Psoas muscle (tissue), 8 donors: ENCODE data around the gene PACSIN2. TPM values are rescaled to one million over a fixed set of nuclear protein-coding genes. Genes with fewer than 3 reads are reported as not detected.
A peak's percentile ranks its signal among the peaks of the same experiment; 100 is the strongest.

Source experiments
- ATAC-seq, 4 donors: fragments of 200-7000 bp; cut with Tn5 transposase; one replicate each; pipeline ENCODE4 v1.9.1; 2020; ENCODE audit warnings: moderate library complexity in 3 of 4, mild to moderate bottlenecking in 2 of 4
- DNase-seq, 2 donors: peaks; one replicate each; pipeline ENCODE4 v3.0.0-alpha.2; 2020
- H3K27ac ChIP-seq: fragments of 200-600 bp; one replicate; pipeline ENCODE4 v1.8.0; 2022
- H3K27me3 ChIP-seq, 3 donors: fragments of 200-600 bp in 1 of 3; one replicate each; pipeline versions ENCODE4 v1.6.1 to v1.8.0; 2013 to 2022; ENCODE audit warnings: low read length in 2 of 3, mild to moderate bottlenecking in 2 of 3, moderate library complexity in 1 of 3; ENCODE audit not compliant: insufficient read depth in 3 of 3
- H3K36me3 ChIP-seq, 2 donors: fragments of 200-600 bp in 1 of 2; one replicate each; pipeline versions ENCODE4 v1.6.1 to v1.8.0; 2013 to 2022; ENCODE audit warnings: low read depth in 1 of 2, mild to moderate bottlenecking in 1 of 2, moderate library complexity in 1 of 2; ENCODE audit not compliant: insufficient read depth in 1 of 2
- H3K4me1 ChIP-seq: fragments of 200-600 bp; one replicate; pipeline ENCODE4 v1.8.0; 2022
- H3K4me3 ChIP-seq: fragments of 200-600 bp; one replicate; pipeline ENCODE4 v1.8.0; 2022; ENCODE audit warnings: mild to moderate bottlenecking
- H3K9me3 ChIP-seq: fragments of 200-600 bp; one replicate; pipeline ENCODE4 v1.8.0; 2022
- WGBS, 3 donors: extraction: QIAGEN DNeasy Blood & Tissue Kit; methylation state at CpG; one replicate each; pipeline versions ENCODE4 v1.1.6 to v1.1.7; 2013; 5-methylcytosine and 5-hydroxymethylcytosine counted together
- intact Hi-C, 2 donors: fragments of 100-400 bp; cut with DNase I; formaldehyde crosslinking; loops; one replicate each; pipeline versions ENCODE4 v1.11.0 to v1.14.2; 2022
- polyA plus RNA-seq, 3 donors: library from polyadenylated mRNA; stranded (reverse); fragments of 200-250 nt; gene quantifications; one replicate each; pipeline ENCODE4 v1.2.3, GENCODE V29; 2013
- total RNA-seq, 4 donors: library from RNA; stranded (reverse); fragmentation: NEBNext Ultra II Directional in 2 of 4; extraction: Animal tissue kit (Norgen Biotek cat#: 25700) in 2 of 4; gene quantifications; one replicate each; pipeline versions ENCODE4 v1.2.1 to v1.2.4, GENCODE V29; 2021 to 2023
- TF ChIP-seq, protein P1 (sequence below): fragments of 200-600 bp; IDR thresholded peaks from one replicate; pipeline ENCODE4 v1.8.0; 2022; ENCODE audit warnings: antibody characterized with exemption
- donor health status: healthy with polysubstance abuse.
- donor health status: DM: no; HTN: no; CAD: no; lungs with moderate emphysema.
- donor health status: Bipolar disorder and iron deficiency.
- donor health status: healthy.
- donor health status: DM: yes; HTN: yes; CAD: no.
- donor health status: DM: no; HTN: no; CAD: no.
- donor health status: DM: no; HTN: no; CAD: no.
- donor health status: DM: yes; HTN: yes; CAD: no.

PACSIN2 gene
- total and polyA plus RNA-seq, 7 donors: 21.0 to 52.2 (median 31.4) TPM

DNA sequence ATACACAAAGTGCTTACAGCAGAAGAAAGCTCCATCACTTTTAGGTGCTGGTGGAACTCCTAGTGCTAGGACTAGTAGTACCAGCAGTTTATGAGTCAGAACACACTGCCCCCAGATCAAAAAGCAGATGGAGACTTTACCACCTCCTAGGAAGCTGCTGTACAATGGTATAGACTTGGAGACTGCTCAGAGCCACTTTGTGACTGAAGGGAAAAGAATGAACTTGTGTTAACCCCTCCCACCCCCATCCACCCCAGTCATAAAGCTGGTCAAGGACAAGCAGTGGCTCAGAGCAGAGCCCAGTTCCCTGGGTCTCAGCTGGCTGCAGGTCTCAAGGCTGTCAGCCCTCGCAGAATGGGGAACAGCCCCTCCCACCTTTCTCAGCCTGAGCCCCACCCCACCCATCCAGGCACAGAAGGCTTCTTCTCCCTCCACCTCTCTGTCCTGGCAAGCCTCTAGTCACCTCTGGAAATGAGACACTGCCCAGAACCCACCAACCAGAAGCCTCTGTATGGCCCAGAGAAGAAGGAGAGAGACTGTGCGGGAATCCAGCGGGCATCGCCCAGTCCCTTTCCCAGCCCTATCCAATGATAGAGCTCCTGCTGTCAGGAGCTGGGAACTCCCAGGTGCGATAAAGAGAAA is 23.8 kb downstream of the PACSIN2 start:
- Histone ChIP-seq H3K4me3 (no peak overlapping the region), H3K4me1 (peaks cover 34% of the 10 kb centered on the region), H3K36me3 (no peaks in the 10 kb centered on the region), H3K27ac (no peak overlapping the region), H3K27me3 (no peaks in the 10 kb centered on the region), H3K9me3 (no peaks in the 10 kb centered on the region)
- TF ChIP-seq, protein P1, sequence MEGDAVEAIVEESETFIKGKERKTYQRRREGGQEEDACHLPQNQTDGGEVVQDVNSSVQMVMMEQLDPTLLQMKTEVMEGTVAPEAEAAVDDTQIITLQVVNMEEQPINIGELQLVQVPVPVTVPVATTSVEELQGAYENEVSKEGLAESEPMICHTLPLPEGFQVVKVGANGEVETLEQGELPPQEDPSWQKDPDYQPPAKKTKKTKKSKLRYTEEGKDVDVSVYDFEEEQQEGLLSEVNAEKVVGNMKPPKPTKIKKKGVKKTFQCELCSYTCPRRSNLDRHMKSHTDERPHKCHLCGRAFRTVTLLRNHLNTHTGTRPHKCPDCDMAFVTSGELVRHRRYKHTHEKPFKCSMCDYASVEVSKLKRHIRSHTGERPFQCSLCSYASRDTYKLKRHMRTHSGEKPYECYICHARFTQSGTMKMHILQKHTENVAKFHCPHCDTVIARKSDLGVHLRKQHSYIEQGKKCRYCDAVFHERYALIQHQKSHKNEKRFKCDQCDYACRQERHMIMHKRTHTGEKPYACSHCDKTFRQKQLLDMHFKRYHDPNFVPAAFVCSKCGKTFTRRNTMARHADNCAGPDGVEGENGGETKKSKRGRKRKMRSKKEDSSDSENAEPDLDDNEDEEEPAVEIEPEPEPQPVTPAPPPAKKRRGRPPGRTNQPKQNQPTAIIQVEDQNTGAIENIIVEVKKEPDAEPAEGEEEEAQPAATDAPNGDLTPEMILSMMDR: no peak
- no peak for DNase-seq
- peak in 3 of 4 donors; percentile 9 to 36 (median 28) for ATAC-seq
- intact Hi-C loops: no loop called here
- WGBS, 3 donors: 68 to 85% (median 71%) methylated on average over 5 of the region's 5 CpGs

DNA sequence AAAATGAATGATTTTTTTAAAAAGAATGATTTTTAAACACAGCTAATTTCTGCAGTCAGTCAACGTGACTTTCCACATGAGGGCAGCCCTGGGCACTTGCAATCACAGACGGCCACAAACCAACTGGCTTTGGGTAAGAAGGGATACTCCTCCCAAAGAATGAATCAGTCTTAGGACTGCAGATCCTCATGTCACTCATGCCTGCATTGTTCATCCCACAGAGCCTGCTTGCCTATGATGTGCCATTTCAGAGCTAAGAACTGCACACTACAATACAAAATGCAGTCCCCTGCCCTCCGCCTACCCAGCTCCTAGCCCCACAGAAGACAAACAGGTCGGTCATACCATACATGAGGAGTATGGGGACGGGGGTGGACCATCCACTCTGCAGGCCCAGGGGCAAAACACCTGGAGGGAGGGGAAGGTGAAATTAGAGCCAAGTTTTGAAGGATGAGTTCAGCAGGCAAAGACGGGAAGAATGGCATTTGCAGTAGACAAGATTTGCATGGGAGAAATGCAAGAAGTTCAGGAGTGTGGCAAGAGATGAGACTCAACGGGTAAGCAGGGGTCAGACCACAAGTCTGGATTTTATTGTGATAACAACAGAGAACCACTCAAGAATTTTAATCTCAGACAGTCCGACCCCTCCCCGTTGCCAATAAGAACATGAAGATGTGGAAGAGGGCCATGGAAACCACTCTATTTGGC is 24.7 kb downstream of the PACSIN2 start:
- DNase-seq: peak in 1 of 2 donors; percentile 52
- Histone ChIP-seq H3K27me3 (no peaks in the 10 kb centered on the region), H3K4me1 (peaks cover 27% of the 10 kb centered on the region), H3K4me3 (no peak overlapping the region), H3K9me3 (no peaks in the 10 kb centered on the region), H3K36me3 (no peaks in the 10 kb centered on the region), H3K27ac (no peak overlapping the region)
- peak; percentile 84 to 90 (median 88) for ATAC-seq
- WGBS, 3 donors: 69 to 81% (median 73%) methylated on average over 8 to 9 of the region's 9 CpGs
- intact Hi-C loops: no loop called here
- TF ChIP-seq, protein P1: peak; percentile 31

DNA sequence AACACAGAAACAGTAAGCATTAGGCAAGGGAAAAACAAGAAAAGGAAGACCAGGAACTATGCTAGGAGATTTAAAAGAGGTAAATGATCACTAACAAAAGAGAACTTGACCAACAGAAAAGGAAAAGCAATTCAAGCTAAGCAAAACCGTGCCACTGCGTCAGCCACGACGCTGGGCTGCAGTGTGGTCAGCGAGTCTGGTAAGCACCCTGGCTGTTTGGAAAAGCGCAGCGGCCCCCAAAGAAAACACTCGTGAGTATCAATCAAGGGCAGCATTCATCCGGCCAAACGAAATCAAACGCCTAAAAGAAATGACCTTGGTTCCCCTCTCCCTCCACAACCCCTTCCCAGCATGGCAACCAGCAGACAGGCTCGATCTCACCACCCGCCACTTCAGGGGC is 28.8 kb downstream of the PACSIN2 start:
- WGBS, 3 donors: 81 to 89% (median 84%) methylated on average over 13 of the region's 13 CpGs
- DNase-seq: no peak
- H3K9me3 ChIP-seq: no peaks in the 10 kb centered on the region
- no peak overlapping the region for H3K27ac ChIP-seq
- ATAC-seq: no peak
- TF ChIP-seq, protein P1: no peak
- no peaks in the 10 kb centered on the region for H3K27me3 ChIP-seq
- no peaks in the 10 kb centered on the region for H3K36me3 ChIP-seq
- intact Hi-C loops: no loop called here
- H3K4me1 ChIP-seq: peaks cover 14% of the 10 kb centered on the region
- H3K4me3 ChIP-seq: no peak overlapping the region

DNA sequence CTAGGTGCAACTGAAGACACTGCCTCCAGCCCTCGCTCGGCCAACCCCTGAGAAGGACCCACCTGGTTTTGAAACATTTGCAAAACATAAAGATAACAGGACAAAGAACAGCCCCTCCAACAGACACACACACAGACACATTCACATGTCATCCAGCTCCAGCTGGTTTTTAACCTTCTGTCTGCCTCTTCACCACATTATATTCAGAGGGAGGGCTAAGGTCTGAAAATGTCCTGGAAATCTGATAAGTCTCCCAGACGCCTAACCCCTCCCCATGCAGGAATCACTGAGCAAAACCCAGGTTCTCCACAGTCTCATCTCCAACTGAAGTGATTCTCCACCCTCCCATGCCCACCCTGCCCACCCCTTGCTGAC is 29.4 kb downstream of the PACSIN2 start:
- intact Hi-C loops: no loop called here
- no peak for ATAC-seq

More for the DNA sequence above, 29.4 kb downstream of the PACSIN2 start:
- no peaks in the 10 kb centered on the region for H3K36me3 ChIP-seq
- H3K4me3 ChIP-seq: no peak overlapping the region
- no peaks in the 10 kb centered on the region for H3K27me3 ChIP-seq
- TF ChIP-seq, protein P1: no peak
- no peak overlapping the region for H3K27ac ChIP-seq
- no peaks in the 10 kb centered on the region for H3K9me3 ChIP-seq
- no peak for DNase-seq
- 88 to 96% (median 93%) methylated on average over 3 of the region's 3 CpGs for WGBS, 3 donors
- H3K4me1 ChIP-seq: peaks cover 9% of the 10 kb centered on the region
